GM18951 (cell line): ENCODE results near the gene IGFBP4.

Source experiments
- POLR2A ChIP-seq: IDR thresholded peaks from 4 replicates; pipeline ENCODE4 v1.6.1; 2011; ENCODE audit warnings: mild to moderate bottlenecking; ENCODE audit not compliant: insufficient read length, insufficient read depth; ENCODE audit errors: extremely low read depth
- in situ Hi-C: fragments of 300-500 bp; cut with MboI; formaldehyde crosslinking; loops from one replicate; pipeline ENCODE4 v1.12.0; 2022; ENCODE audit warnings: low sequenced_read_pairs, mixed read lengths, inconsistent platforms; ENCODE audit not compliant: unreplicated experiment

The IGFBP4 gene

DNA sequence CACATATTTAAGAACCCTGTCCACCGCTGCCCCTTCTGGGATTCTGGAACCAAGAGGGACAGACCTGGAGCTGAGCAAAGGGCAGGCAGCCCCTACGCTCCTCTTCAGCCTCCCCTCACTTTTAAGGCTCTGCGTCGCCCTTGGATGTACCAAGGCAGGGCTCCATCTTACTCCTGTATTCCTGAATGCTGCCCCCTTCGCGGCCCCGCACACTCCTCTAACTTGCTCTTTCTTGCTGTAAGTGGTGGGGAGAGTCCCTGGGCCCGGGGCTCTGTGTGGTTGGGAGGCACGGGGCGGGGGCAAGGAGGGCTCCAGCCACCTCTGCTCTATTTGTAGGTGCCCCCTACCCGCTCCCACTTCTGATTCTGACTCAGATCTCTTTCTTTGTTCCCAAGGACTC lies 56.9 kb downstream of the IGFBP4 start:
- in situ Hi-C loops: no loop called here
- no peak for TF ChIP-seq POLR2A

GRCh38 chr17:40500709-40501108 lies 57.5 kb downstream of the IGFBP4 start:
- no peak for TF ChIP-seq POLR2A
- in situ Hi-C loops: no loop called here

DNA sequence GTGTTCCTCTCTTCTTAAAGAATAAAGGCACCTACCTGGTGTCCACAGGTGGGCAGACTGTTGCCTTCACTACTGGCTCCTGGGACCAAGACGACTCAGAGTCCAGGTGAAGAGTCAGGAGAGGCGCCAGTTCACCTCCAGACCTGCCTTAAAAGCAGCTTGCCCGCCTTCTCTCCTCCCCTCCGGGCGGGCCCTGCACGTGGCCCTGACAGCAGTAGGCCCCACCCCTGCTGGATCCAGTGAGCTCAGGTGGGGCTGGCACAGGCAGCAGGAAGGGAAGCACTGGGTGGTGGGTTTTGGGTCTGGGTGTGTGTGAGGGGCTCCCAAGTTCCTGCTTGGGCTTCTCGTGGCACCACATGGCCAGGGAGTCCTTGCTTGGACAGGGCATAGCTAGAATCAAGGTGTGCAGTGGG lies 58.3 kb downstream of the IGFBP4 start, which contains the start of gene TNS4:
TNS4 (minus strand) TSS at position 125 of the 413 bp plus-strand sequence. CDS start 5,198 bp downstream, outside the sequence.
- TF ChIP-seq POLR2A: no peak
- in situ Hi-C loops: no loop called here

DNA sequence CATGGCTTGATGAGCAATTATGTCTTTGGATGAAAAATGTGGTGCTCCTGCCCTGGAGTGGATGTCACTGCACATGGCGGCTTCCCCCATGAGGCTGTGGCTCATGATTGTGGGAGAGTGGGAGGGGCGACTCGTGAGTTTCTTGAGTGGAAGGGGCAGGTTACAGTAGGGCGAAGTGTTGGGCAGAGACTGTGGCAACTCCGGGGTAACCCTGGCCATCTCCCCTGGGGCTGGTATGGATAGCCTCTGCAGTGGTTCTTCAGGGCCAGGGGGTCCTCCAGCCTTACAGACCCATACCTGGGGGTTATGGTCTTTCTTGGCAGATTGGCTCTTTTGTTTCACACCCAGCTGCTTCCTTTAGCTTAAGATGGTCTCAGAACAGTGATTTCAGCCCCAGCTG lies 59.5 kb downstream of the IGFBP4 start:
- in situ Hi-C loops: no loop called here
- no peak for TF ChIP-seq POLR2A

GRCh38 chr17:40503154-40503553 lies 59.9 kb downstream of the IGFBP4 start:
- no peak for TF ChIP-seq POLR2A
- in situ Hi-C loops: no loop called here

- in situ Hi-C loops: no loop called here
- TF ChIP-seq POLR2A: no peak
Observed at GRCh38 chr17:40506786-40507185, 63.5 kb downstream of the IGFBP4 start.
